ENCODE measurements around the gene STRADB. TPM values are rescaled to one million over a fixed set of nuclear protein-coding genes. Genes with fewer than 3 reads are reported as not detected.

STRADB gene
- total RNA-seq, 4 donors from 2014 or later = 36.2 to 175 (median 98.5) TPM

- Histone ChIP-seq H3K4me1 (no peaks in the 10 kb centered on the region), H3K36me3 (no peaks in the 10 kb centered on the region), H3K9me3 (no peaks in the 10 kb centered on the region), H3K4me3 (no peak overlapping the region), H3K27ac (no peak overlapping the region), H3K27me3 (no peaks in the 10 kb centered on the region)
- WGBS, 2 donors (ENCODE audit: low coverage in 1 of 2) = 82 to 89% methylated on average over 3 to 4 of the region's 4 CpGs
- in situ Hi-C loops (cut with MboI; ENCODE audit: low pct_ligation_motif_present in 1 of 4, low pct_unique_long_range_greater_than_20kb in 1 of 4, low sequenced_read_pairs in 3 of 4) (no loop called here), intact Hi-C loops (cut with DNase I; ENCODE audit: low total_unique reads) (no loop called here)
- no peak for DNase-seq
- no peak for TF ChIP-seq POLR2AphosphoS5 (IDR thresholded peaks at IDR 0.05)
- no peak for TF ChIP-seq POLR2A (IDR thresholded peaks at IDR 0.05)
These were observed 65.6 kb downstream of the STRADB start for GRCh38 chr2:201517094-201517493.

- DNase-seq = no peak
- Histone ChIP-seq H3K4me3 (no peak overlapping the region), H3K27me3 (no peaks in the 10 kb centered on the region), H3K4me1 (no peaks in the 10 kb centered on the region), H3K36me3 (no peaks in the 10 kb centered on the region), H3K27ac (no peak overlapping the region), H3K9me3 (no peaks in the 10 kb centered on the region)
- 91 to 95% methylated on average over 2 of the region's 2 CpGs for WGBS, 2 donors (ENCODE audit: low coverage in 1 of 2)
- in situ Hi-C loops (cut with MboI; ENCODE audit: low pct_ligation_motif_present in 1 of 4, low pct_unique_long_range_greater_than_20kb in 1 of 4, low sequenced_read_pairs in 3 of 4) (no loop called here), intact Hi-C loops (cut with DNase I; ENCODE audit: low total_unique reads) (no loop called here)
- TF ChIP-seq EP300 (IDR thresholded peaks at IDR 0.05; ENCODE audit: low read depth) (no peak), POLR2AphosphoS5 (IDR thresholded peaks at IDR 0.05) (no peak), CTCF (IDR thresholded peaks at IDR 0.05) (no peak), POLR2A (IDR thresholded peaks at IDR 0.05) (no peak)
These were observed 68.7 kb downstream of the STRADB start for GRCh38 chr2:201520201-201520600.

- 97% methylated on average over 5 of the region's 5 CpGs; no CpG with 5 or more reads in 1 of the 2 donors for WGBS, 2 donors (ENCODE audit: low coverage in 1 of 2)
- in situ Hi-C loops (cut with MboI; ENCODE audit: low pct_ligation_motif_present in 1 of 4, low pct_unique_long_range_greater_than_20kb in 1 of 4, low sequenced_read_pairs in 3 of 4) (no loop called here), intact Hi-C loops (cut with DNase I; ENCODE audit: low total_unique reads) (no loop called here)
- Histone ChIP-seq H3K9me3 (no peaks in the 10 kb centered on the region), H3K36me3 (no peaks in the 10 kb centered on the region), H3K4me3 (no peak overlapping the region), H3K27ac (no peak overlapping the region), H3K27me3 (no peaks in the 10 kb centered on the region), H3K4me1 (no peaks in the 10 kb centered on the region)
- TF ChIP-seq POLR2A (IDR thresholded peaks at IDR 0.05) = no peak
- TF ChIP-seq POLR2AphosphoS5 (IDR thresholded peaks at IDR 0.05) = no peak
- no peak for TF ChIP-seq CTCF (IDR thresholded peaks at IDR 0.05)
- no peak for TF ChIP-seq EP300 (IDR thresholded peaks at IDR 0.05; ENCODE audit: low read depth)
- DNase-seq = no peak
These were observed 71.4 kb downstream of the STRADB start for GRCh38 chr2:201522965-201523364.

GRCh38 chr2:201523506-201523905 is 72.0 kb downstream of the STRADB start:
- no peak overlapping the region for H3K4me3 ChIP-seq
- H3K36me3 ChIP-seq = no peaks in the 10 kb centered on the region
- DNase-seq = no peak
- intact Hi-C loops (cut with DNase I; ENCODE audit: low total_unique reads) = no loop called here
- H3K27ac ChIP-seq = no peak overlapping the region
- H3K4me1 ChIP-seq = no peaks in the 10 kb centered on the region
- in situ Hi-C loops (cut with MboI; ENCODE audit: low pct_ligation_motif_present in 1 of 4, low pct_unique_long_range_greater_than_20kb in 1 of 4, low sequenced_read_pairs in 3 of 4) = no loop called here
- H3K9me3 ChIP-seq = no peaks in the 10 kb centered on the region
- 0% methylated on average over 1 of the region's 1 CpG for WGBS, 2 donors (ENCODE audit: low coverage in 1 of 2)
- no peaks in the 10 kb centered on the region for H3K27me3 ChIP-seq
- TF ChIP-seq POLR2A (IDR thresholded peaks at IDR 0.05) = no peak
- no peak for TF ChIP-seq CTCF (IDR thresholded peaks at IDR 0.05)
- TF ChIP-seq EP300 (IDR thresholded peaks at IDR 0.05; ENCODE audit: low read depth) = no peak
- TF ChIP-seq POLR2AphosphoS5 (IDR thresholded peaks at IDR 0.05) = no peak

Small RNA genes within 50 kb of the gene (small RNA-seq; reads per million reads assigned to genes)
- gene RF00019 = 0 reads per million in 4 donors

Other genes with a start within 250 kb of the STRADB start
- 10 to 100 TPM; 27.6 to 55.7 (median 40.5) TPM for gene CASP8, start 191.2 kb upstream of the STRADB start, total RNA-seq
- gene FLACC1, start 94.4 kb upstream of the STRADB start, total RNA-seq = 1 to 10 TPM in 3 of 4 donors, not detected in 1; 1.6 to 5.2 (median 4.3) TPM
- 10 to 100 TPM; 41.5 to 78.9 (median 54.5) TPM for gene TRAK2, start 282 bp upstream of the STRADB start, total RNA-seq
- 1 to 10 TPM; 2.0 to 7.6 (median 4.7) TPM for gene TMEM237, start 191.8 kb downstream of the STRADB start, total RNA-seq
- not detected for gene MPP4, start 246.9 kb downstream of the STRADB start, total RNA-seq

All from transverse colon (tissue), 4 donors.